HK-2 (cell line): ENCODE results near the gene CACNA1C.

Experiments used
- DNase-seq: peaks from one replicate; pipeline ENCODE4 v3.0.0-alpha.2; 2018; ENCODE audit not compliant: unreplicated experiment

The CACNA1C gene

DNA sequence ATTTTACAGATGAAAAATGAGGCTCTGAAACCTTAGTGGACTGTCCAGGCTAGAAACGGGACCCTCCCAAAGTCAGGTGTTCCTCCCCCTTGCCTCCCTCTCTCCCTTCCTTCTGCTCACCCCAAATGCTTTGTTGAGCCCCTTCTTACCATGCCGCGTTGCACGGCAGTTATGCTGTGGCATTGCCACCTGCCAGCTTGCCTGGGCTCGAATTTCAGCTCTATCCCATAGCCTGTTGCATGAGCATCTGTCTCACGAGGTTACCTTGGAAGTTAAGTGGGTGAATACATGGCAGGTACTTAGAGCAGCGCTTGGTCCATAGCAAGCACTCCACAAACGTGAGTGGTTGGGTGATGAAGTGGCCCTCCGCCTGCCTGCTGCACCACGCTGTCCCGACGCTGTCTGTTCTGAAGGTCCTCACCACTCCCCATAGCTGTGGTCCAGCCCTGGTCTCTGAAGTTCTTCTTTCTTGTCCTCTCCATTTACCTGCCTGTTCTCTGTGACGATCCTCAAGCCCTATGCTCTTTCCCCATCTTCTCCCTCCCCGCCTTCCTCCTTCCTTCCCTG, 269.9 kb downstream of the CACNA1C start:
- DNase-seq, result no peak

DNA sequence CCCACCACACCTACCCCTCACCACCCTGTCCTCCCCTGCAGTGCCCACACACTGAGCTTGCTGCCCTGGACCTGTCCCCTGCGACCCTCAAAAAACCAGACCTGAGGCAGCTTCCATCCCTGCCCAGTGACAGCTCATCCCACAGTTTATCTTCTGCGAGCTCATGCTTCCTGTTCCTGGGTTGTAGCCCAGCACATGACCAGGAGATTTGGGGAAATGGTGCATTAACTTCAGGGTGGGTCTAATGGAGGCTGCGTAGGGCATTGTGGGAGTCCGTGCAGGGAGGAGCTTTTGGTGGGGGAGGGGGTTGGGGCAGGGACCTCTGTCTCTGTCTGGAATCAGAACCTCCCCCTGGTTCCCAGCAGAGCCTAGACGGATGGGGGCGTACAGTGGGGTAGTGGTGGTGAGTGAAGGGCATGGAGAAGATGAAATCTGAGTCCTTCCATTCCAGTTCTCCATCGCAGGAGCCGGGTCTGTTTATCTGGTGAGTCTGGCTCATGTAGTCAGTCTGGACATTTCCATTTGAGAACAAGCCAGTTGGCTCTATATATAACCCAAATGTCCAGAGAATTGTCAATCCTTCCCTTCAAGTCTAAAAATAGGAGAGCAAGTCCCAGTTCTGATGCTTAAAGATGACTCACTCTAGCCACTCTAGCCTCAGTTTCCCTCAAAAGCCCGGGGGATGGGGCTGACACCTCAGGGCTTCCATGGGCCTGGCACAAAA, 270.9 kb downstream of the CACNA1C start:
- DNase-seq, result no peak

DNA sequence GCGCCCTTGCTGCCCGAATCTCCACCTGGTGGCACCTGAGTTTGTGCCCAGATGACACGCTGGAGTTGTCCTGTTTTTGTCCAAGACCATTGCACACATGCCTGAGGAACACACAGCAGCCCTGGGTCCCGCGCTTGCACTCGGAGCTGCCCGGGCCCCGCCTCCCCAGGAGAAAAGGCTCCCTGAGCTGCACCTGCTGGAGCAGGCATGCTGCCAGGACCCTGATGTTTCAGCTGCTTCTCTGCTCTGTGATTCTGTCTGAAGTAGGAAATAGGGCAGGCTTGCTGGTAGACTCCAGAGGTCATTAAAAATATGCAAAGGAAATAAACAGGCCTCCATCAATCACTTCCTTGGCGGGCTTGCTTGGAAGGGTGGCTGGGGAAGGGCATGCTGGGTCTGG, 271.6 kb downstream of the CACNA1C start:
- DNase-seq, result no peak

DNA sequence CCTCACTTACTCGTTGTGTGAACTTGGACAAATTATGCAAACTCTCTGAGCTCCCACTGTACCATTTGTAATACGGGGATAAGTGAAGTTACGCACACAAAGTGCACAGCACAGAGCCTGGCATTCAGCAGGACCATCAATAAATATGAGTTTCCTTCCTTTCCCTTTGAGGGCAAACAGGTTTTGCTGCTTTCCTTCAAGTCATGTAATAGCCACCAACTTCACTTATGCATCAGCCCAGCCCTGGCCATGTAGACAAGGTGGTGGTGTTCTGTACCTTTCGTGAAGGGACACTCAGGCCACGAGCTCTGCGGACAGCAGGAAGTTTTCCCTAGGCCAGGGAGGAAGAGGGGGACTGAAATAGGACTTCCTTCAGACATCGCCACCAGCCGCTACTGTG, 272.7 kb downstream of the CACNA1C start:
- no peak for DNase-seq

DNA sequence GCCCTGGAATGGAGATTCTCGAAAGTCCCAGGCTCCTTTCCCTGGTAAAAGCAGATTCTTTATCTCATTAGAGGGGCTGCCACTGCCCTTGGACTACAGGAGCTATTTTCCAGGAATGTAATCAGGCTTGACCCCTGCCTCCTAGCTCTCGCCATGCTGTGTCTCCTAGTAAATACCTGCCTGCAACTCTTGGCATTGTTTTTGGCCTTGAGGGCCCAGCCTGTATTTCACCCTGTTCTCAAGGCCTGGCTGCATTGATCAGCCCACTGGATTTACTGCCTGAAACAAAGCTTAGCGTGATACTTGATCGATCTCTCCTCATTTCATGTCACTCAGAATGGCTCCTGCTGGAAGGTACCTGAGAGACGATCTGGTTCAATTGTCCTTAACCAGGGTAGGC, 273.7 kb downstream of the CACNA1C start:
- no peak for DNase-seq

DNA sequence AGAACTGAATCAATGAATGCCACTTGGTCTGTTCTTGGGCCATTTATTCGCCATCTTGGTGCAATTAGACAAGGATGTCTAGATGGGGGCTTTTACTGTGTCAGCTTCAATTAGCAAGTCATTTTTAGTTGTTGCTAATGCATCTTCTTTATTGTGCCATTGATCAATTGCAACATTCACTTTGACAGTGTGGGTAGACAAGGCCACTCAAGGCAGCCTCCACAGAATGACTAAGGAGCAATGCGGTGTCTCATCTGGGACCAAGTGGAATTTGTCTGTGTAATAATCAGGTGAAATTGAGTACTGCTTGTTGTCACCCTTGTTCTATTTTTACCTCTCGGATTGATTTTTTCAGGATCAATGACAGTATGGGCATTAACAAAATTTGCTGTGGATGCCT, 275.9 kb downstream of the CACNA1C start:
- no peak for DNase-seq

DNA sequence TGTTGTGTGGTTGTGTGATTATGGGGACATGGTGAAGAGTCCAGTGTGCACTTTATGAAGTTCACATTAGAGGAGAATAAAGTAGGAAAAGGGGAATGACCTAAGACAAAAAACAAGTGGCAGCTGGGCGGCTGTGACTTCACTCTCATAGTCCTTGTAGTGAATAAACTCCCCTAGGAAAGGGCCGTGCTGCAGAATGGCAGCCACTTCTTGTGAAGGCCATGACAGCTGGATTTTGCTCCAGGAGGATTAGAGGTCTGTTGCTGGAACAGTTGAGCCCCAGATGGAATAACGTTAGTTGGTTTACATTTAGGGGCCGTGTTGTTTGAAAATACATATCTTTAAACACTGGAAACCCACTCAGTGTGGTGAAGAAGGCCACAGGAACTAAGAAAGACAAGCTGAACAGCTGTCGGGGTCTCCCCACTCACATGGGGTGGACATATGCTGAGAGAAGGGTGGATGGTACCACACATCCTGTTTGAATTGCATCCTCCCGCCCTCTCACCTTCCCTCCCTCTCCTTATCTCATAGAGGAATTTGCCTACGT, 276.9 kb downstream of the CACNA1C start:
- DNase-seq, result no peak

DNA sequence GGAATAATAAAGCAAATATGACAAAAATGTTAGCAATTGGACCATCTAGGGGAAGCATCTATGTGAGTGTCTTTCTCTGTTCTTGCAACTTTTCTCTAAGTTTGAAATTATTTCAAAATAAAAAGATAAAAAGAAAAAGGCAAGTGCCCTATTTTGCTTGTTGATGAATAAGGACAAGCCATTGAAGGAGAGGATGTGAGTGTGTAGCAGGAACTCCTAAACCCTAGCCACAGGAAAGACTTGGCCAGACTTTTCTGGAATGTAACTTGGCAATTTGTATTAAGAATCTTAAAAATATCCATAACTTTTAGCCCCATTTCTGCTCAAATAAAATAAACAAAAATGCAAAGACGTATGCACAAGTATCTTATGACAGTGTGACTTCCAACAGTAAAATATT, 279.4 kb downstream of the CACNA1C start:
- no peak for DNase-seq

DNA sequence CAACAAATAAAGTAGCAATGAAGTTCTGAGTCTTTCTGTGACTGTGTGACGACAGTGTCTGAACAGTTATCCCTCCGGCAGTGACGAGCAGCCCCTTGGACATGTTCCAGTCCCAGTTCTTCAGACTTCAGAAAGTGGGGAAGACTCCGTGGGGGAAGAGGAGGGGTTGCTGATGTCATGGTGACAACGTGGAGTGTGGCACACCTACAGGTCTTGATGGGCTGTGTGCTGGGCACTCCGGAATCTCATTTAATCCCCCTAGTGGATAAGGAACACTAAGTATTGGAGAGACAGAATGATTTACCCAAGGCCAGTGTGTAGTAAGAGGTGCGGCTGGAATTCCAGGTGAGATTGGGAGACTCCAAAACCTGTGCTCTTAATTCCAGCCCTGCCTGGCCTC, 280.2 kb downstream of the CACNA1C start:
- no peak for DNase-seq

DNA sequence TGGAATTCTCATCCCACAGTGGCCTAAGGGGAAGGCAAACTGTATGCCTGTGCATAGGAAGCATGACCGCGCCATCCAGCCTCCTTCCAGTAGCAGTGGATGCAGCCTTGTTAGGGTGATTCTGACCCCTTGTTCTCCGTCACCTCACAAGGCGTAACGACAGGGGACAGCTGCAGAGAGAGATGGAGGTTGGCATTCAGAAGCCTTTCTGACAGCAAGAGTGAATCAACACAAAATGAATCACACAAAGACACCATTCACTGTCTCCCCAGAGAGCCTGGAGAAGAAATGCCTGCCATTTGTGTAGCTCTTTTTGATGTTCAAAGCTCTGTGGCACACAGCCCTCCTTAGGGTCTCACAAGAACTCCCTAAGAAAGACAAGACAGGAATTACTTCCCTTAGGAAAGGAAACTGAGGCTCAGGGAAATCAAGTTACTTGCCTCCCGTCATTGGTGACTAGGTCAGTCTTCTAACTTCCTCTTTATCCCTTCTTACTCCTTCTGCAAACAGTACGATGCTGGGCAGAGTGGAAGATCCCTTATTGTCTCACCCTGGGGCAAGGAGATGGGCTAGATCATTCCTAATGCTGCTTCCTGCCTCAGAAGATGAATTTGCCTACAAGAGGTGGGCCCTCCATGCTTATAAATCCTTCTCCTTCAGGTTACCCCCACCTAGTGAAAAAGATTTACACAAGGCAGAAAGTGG, 280.9 kb downstream of the CACNA1C start:
- DNase-seq, result no peak

DNA sequence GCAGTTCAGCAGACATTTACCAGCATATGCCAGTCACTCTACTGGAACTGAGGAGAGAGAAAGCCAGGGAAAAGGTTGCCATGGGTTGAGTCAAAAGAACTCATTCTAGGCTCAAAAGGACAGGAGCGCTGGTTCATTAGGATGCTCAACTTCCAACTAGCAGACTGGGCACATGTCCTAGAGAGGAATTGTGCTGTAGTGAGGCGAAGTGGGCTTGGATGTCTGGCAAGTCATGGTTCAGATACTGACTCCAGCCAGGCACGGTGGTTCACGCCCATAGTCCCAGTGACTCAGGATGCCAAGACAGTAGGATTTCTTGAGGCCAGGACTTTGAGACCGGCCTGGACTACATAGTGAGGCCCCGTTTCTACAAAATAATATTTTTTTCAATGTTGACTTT, 281.5 kb downstream of the CACNA1C start:
- no peak for DNase-seq

DNA sequence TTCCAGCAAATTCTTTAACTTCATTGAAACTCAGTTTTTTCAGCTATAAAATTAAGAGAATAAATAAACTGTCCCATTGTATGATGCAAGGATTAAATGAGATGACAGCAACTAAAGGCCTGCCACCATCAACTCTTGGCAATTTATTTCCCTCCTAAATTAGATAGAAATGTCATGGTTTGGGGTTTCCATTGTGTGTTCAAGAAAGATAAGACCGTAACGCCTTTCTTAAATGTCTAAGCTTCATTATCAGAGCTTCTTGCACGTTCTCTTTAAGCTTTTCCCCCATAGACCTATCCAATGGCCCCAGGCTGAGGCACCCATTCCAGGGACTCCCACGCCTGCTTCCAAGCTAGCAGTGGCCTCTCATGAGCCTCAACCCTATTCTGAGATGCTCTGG, 281.9 kb downstream of the CACNA1C start:
- no peak for DNase-seq

DNA sequence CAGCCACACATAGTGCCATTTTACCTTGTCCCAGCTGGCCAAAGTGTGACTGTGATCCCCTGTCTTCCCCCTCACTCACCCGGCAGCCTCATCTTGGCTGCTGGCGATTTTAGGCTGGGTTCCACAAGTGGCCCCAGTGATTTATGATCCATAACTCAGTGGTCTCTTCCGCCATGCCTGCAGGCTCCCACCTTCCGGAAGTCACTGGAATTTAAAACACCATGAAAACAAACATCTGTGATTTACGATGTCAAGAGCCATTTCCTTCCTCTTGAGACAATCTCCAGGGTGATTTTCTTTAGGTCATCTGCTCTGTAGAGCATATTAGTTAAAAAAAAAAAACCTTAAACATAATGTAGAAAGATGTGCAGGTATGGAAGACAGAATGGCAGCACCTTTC, 282.3 kb downstream of the CACNA1C start:
- DNase-seq, result no peak

DNA sequence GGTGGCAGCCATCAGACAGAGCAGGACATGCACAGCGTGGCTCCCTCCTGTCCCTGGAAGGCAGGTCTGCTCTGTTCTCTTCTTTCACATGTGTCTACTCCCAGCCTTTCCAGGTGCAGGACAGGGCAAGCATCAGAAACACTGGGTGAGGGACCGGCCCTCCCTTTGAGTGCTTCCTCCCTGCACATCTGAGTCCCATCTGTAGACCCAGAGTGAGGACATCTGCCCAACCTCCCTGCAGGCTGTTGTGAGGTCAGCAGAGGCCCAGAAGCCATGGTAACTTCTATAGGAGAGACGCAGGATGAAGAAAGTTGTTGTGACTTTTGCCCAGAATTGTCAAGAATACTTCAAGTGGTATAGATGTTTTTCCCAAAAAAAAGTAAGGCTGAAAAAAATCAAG, 282.7 kb downstream of the CACNA1C start:
- no peak for DNase-seq

DNA sequence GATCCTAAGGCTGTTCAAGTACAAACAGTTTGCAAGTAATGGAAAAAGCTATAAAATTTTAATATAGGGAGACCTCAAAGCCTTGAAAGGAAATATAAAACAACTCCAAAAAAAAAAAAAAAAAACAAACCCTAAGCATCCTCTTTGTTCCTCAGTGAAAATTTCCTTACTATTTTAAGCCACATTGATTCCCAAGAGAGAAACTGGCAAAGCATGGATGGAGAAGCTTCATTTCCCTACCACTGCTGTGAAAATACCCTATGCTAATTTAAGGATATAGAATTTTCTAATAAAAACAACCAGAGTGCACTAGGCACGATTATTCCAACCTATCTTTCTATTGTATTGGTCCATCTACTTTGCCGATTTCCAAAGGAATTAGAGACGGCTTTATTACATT, 283.1 kb downstream of the CACNA1C start:
- no peak for DNase-seq

DNA sequence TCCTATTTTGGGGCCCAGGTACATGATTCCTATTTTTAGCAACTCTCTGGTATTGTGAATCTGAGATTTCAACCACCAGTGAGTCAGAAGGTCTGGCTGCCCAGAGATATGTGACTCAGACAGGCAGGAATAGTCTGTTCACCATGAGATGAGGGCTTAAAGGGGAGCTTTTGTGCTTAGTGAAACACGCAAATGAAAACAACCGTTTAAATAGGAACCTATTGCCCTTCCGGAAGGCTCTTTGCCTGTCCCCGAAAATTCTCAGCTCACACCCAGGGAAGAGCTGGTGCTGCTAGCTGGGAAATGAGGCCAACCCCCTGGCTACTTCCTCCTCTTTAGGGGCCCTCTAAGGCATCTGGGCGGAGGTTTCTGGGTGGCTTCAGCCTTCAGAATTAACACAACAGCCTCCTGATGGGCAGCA, 283.6 kb downstream of the CACNA1C start:
- peak; percentile 48 for DNase-seq

DNA sequence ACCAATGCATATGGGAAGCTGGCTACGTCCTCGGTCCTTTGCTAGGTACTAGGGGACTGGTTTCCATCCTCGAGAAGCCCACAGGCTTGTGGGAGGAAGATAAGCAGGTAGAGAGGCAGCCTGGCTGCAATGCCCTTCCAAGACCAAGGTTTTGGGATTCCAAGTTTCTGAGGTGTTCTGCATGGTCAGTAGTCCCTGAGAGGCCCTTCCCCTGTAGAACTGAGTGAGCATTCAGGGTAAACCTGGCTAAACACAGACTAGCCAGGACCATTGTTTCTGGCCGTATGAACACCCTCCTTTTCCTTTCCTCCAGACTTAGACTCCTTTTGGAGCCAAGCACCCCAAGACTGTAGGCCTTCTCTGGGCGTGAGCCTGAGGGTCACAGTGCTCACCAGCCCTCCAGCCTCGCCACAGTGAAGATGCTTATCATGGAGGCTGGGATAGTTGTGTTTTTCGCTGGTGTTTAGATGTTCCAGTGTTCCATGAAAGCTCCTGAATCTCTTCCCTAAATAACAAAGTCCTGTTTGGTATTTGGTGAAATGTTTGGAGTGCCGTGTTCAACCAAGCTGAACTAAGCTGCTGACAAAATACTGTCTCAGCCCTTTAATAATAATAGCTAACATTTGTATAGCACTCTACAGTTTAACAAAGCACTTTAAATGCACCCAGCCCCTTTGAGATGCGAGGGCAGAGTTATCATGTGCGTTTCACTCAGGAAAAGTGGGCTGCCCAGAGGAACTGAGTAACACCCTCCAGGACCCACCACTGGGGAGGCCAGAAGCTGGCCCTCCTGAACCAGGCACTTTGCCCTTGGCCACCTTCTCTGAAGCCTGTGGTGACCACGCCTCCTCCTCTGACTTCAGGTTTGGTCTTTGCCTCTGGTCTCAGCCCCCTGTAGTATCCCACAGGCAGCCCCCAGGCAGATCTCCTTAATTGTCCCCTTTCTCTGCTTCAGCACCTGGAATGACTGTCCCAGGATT, 284.5 kb downstream of the CACNA1C start:
- DNase-seq, result peak; percentile 20

DNA sequence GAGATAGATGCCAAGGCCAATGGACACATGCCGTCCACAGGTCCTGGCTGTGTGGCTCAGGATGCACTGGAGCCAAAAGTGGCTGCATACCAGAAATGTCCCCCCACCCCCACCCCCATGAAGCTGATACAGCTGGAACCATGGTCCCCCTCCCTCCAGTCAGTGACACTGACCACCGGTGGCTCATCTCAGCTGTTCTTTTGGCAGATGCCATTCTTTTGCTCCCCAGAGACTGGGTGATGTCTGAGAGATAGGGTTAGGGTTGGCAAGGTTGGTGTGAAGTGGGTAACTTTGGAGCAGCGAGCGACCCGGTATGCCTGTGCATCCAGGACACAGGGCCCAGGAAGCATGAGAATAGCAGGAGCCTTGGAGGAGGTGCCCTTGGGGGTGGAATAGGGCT, 285.6 kb downstream of the CACNA1C start:
- DNase-seq, result no peak

DNA sequence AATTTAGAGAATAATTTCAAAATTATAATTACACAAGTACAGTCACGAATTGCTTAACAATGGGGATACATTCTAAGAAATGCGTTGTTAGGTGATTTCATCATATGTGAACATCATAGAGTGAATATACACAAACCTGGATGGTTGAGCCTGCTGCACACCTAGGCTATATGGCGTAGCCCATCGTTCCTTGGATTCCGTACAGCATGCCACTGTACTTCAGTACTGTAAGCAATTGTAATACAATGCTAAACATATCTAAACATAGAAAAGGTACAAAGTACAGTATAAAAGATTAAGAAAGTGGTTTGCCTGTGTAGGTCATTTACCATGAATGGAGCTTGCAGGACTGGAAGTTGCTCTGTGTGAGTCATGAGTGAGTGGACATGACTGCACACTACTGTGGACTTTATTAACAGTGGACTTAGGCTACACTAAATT, 286.2 kb downstream of the CACNA1C start:
- DNase-seq, result no peak

DNA sequence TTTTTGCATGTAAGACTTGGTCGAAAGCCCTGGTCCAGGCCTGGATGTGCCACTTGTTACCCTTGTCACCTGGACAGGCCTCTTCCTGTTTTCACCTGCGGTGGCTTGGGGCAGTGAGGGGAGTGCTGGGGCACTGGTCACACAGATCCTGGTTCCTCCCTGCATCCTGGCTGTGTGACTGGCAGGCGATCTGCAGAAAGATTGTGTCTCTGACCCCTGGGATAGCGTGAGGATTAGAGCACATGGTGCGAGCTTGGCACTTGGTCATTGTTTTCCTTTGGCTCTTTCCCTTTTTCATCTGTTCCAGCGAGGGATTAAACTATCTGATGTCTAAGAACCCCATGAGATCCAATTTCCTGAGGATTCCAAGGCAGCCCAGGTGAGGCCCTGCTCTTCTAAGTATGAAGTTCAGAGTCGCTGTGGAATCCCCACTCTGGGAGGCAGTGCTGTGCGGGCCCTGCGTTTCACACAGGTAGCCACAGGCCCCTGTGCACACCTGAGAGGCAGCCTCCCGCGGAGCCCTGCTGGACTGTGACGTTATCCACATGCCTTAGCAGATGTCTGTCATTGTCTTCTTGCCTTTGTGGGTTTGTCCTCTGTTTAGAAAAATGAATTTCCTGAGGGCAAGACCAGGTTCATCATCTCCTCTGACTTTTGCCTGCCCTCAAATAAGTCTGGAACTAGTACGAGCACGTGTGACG, 288.4 kb downstream of the CACNA1C start:
- no peak for DNase-seq

DNA sequence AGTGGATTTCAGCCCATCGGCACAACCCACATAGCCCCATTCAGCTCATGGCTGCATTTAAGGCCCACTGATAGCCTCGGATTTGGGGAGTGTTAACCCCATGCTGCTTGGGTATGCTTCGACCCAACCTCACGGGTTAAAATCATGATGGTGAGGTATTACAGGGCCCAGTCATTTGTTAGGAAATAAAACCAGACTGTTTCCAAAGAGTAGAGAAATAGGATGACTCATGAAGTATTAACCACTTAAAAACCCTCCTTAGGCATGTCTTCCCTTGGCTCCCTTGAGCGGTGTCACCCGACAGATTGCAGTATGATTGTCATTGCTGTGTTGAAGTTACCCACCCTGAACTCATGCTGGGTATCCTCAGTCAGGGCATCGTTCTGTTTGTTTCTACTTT, 289.1 kb downstream of the CACNA1C start:
- DNase-seq, result no peak
